Suprapubic skin (tissue), 4 donors: ENCODE data around the gene MAGI3. TPM values are rescaled to one million over a fixed set of nuclear protein-coding genes. Genes with fewer than 3 reads are reported as not detected.
"Not testable (repeated sequence)": the region's sequence is repeated elsewhere in the genome, so short reads cannot be mapped to it uniquely, and the experiment has no call there.

Source experiments
- DNase-seq, 2 donors: peaks; one replicate each; pipeline ENCODE4 v3.0.0-alpha.2; 2019; ENCODE audit warnings: low spot score in 2 of 2
- H3K27ac ChIP-seq: fragments of 200-600 bp; sonication (generic); one replicate; pipeline ENCODE4 v1.5.1; 2019
- H3K27me3 ChIP-seq: fragments of 200-600 bp; sonication (generic); one replicate; pipeline ENCODE4 v1.5.1; 2019
- H3K36me3 ChIP-seq: fragments of 200-600 bp; sonication (generic); one replicate; pipeline ENCODE4 v1.5.1; 2019
- H3K4me1 ChIP-seq: fragments of 200-600 bp; sonication (generic); one replicate; pipeline ENCODE4 v1.5.1; 2019
- H3K4me3 ChIP-seq: fragments of 200-600 bp; sonication (generic); one replicate; pipeline ENCODE4 v1.5.1; 2019; ENCODE audit warnings: mild to moderate bottlenecking
- H3K9me3 ChIP-seq: fragments of 200-600 bp; sonication (generic); one replicate; pipeline ENCODE4 v1.5.1; 2019
- EP300 ChIP-seq: sonication (generic); formaldehyde crosslinking; IDR thresholded peaks from one replicate; pipeline ENCODE4 v1.6.1; 2017; ENCODE audit warnings: antibody characterized with exemption
- POLR2A ChIP-seq, 2 donors: fragments of 450-650 bp; IDR thresholded peaks; one replicate each; pipeline ENCODE4 v1.6.1; 2017; ENCODE audit warnings: antibody characterized with exemption in 2 of 2, mild to moderate bottlenecking in 2 of 2, moderate library complexity in 2 of 2
- POLR2AphosphoS5 ChIP-seq, 3 donors: sonication (generic); formaldehyde crosslinking; IDR thresholded peaks; one replicate each; pipeline ENCODE4 v1.6.1; 2017; ENCODE audit warnings: antibody characterized with exemption in 3 of 3
- WGBS: methylation state at CpG from one replicate; pipeline ENCODE4 v1.1.5; 2018; 5-methylcytosine and 5-hydroxymethylcytosine counted together
- total RNA-seq, 4 donors: library from RNA; depleted of rRNA; stranded (reverse); fragments of >200 nt; gene quantifications; one replicate each; pipeline ENCODE4 v1.1.0, GENCODE V29; 2016
- TF ChIP-seq, protein P1 (sequence below), 2 donors: fragments of 200-600 bp in 1 of 2; fragments of 450-650 bp in 1 of 2; sonication (generic) in 1 of 2; IDR thresholded peaks; one replicate each; pipeline ENCODE4 v1.5.1; 2016 to 2019; ENCODE audit warnings: antibody characterized with exemption in 2 of 2, mild to moderate bottlenecking in 1 of 2, moderate library complexity in 1 of 2

Gene MAGI3
- total RNA-seq, 4 donors from 2014 or later: 8.3 to 18.8 (median 10.7) TPM

DNA sequence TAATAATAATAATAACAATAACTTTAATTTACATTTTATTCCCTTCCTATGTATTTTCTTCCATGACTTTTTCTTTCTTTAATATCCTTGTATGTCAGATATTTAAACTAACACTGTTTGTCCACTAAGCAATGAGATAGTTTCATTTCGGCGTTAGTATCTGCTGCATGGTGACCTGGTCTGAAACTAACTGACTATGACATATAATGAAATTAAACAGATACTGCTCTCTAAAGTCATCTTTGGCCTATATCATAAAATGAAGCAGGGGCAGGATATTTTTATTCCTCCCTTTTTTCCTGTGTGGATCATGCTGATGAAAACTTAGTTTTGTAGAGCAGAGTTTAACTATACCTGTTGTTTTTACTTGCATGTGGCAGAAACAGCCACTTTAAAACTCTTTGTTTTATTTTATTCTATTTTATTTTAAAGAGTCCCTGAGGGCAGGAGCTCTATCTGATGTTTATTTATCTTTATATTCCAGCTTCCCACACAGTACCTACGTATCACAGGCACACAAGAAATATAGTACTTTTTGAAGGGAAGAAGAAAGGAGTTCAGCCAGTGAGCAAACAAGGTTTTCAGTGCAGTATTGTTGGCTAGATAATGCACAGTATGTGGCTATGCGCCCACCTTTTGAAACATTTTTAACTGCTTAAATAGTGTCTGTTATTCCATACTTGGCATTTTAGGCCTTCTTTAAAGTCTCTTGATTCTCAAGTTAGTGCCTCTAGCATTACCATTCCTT is 203.4 kb downstream of the MAGI3 start:
- TF ChIP-seq EP300: no peak
- no peak for TF ChIP-seq POLR2A (IDR thresholded peaks at IDR 0.05)
- no peak for TF ChIP-seq POLR2AphosphoS5 (IDR thresholded peaks at IDR 0.05)
- TF ChIP-seq, protein P1, sequence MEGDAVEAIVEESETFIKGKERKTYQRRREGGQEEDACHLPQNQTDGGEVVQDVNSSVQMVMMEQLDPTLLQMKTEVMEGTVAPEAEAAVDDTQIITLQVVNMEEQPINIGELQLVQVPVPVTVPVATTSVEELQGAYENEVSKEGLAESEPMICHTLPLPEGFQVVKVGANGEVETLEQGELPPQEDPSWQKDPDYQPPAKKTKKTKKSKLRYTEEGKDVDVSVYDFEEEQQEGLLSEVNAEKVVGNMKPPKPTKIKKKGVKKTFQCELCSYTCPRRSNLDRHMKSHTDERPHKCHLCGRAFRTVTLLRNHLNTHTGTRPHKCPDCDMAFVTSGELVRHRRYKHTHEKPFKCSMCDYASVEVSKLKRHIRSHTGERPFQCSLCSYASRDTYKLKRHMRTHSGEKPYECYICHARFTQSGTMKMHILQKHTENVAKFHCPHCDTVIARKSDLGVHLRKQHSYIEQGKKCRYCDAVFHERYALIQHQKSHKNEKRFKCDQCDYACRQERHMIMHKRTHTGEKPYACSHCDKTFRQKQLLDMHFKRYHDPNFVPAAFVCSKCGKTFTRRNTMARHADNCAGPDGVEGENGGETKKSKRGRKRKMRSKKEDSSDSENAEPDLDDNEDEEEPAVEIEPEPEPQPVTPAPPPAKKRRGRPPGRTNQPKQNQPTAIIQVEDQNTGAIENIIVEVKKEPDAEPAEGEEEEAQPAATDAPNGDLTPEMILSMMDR (IDR thresholded peaks at IDR 0.05): no peak
- Histone ChIP-seq H3K27me3 (no peaks in the 10 kb centered on the region), H3K4me1 (no peaks in the 10 kb centered on the region), H3K36me3 (peaks cover 30% of the 10 kb centered on the region), H3K9me3 (peaks cover 10% of the 10 kb centered on the region), H3K27ac (no peak overlapping the region), H3K4me3 (no peak overlapping the region)
- no peak for DNase-seq
- WGBS: 83% methylated on average over 4 of the region's 4 CpGs

GRCh38 chr1:113604466-113604865 is 214.2 kb downstream of the MAGI3 start:
- H3K27ac ChIP-seq, H3K9me3 ChIP-seq, DNase-seq, H3K27me3 ChIP-seq, H3K4me1 ChIP-seq, H3K36me3 ChIP-seq, H3K4me3 ChIP-seq: not testable (repeated sequence)
- WGBS: 94% methylated on average over 5 of the region's 5 CpGs

- Histone ChIP-seq H3K36me3 (no peaks in the 10 kb centered on the region), H3K9me3 (no peaks in the 10 kb centered on the region), H3K4me1 (no peaks in the 10 kb centered on the region), H3K4me3 (no peak overlapping the region), H3K27ac (no peak overlapping the region), H3K27me3 (no peaks in the 10 kb centered on the region)
- DNase-seq: no peak
- TF ChIP-seq POLR2A (IDR thresholded peaks at IDR 0.05) (no peak), EP300 (no peak), POLR2AphosphoS5 (IDR thresholded peaks at IDR 0.05) (no peak)
- TF ChIP-seq, protein P1 (IDR thresholded peaks at IDR 0.05): no peak
Measured at GRCh38 chr1:113605146-113605545, 214.8 kb downstream of the MAGI3 start.

GRCh38 chr1:113608399-113608798 is 218.1 kb downstream of the MAGI3 start:
- Histone ChIP-seq H3K27ac (no peak overlapping the region), H3K4me3 (no peak overlapping the region), H3K9me3 (no peaks in the 10 kb centered on the region), H3K4me1 (no peaks in the 10 kb centered on the region), H3K27me3 (no peaks in the 10 kb centered on the region), H3K36me3 (no peaks in the 10 kb centered on the region)
- WGBS: 71% methylated on average over 3 of the region's 3 CpGs
- no peak for DNase-seq
- TF ChIP-seq POLR2A (IDR thresholded peaks at IDR 0.05) (no peak), EP300 (no peak), POLR2AphosphoS5 (IDR thresholded peaks at IDR 0.05) (no peak)

DNA sequence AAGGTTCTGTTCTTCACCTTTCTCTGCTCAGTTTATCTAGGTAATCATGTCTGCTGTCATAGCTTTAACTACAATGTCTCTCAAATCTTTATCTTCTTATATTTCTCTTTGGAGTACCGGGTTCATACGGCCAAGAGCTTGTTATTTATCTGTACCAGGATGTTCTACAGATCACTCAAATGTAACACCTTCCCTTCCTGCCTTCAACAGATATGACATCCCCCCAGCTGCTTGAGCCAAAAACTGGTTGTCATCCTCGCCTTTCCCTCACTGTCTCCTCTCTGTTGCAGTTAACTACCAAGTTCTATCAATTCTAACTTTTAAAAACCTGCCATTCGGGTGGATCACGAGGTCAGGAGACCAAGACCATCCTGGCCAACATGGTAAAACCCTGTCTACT is 220.1 kb downstream of the MAGI3 start:
- TF ChIP-seq POLR2AphosphoS5 (IDR thresholded peaks at IDR 0.05): no peak
- TF ChIP-seq, protein P1 (IDR thresholded peaks at IDR 0.05): no peak
- no peak for TF ChIP-seq POLR2A (IDR thresholded peaks at IDR 0.05)
- TF ChIP-seq EP300: no peak
- 93% methylated on average over 5 of the region's 5 CpGs for WGBS
- H3K36me3 ChIP-seq: no peaks in the 10 kb centered on the region

GRCh38 chr1:113615425-113615824 is 225.1 kb downstream of the MAGI3 start:
- Histone ChIP-seq H3K9me3 (no peaks in the 10 kb centered on the region), H3K27ac (no peak overlapping the region), H3K4me3 (no peak overlapping the region), H3K27me3 (no peaks in the 10 kb centered on the region), H3K4me1 (no peaks in the 10 kb centered on the region), H3K36me3 (no peaks in the 10 kb centered on the region)
- no peak for DNase-seq
- TF ChIP-seq, protein P1 (IDR thresholded peaks at IDR 0.05): no peak
- TF ChIP-seq EP300 (no peak), POLR2AphosphoS5 (IDR thresholded peaks at IDR 0.05) (no peak), POLR2A (IDR thresholded peaks at IDR 0.05) (no peak)

More for the DNA sequence above, 220.1 kb downstream of the MAGI3 start:
- H3K9me3 ChIP-seq: no peaks in the 10 kb centered on the region
- H3K27me3 ChIP-seq: no peaks in the 10 kb centered on the region
- H3K4me3 ChIP-seq: no peak overlapping the region
- no peak overlapping the region for H3K27ac ChIP-seq
- DNase-seq: no peak
- no peaks in the 10 kb centered on the region for H3K4me1 ChIP-seq
